ES-I3 (cell line): ENCODE data around the gene EVC2.

Experiments
- H3K36me3 ChIP-seq: 2 replicates; pipeline ENCODE4 v1.6.1; 2013; ENCODE audit warnings: mild to moderate bottlenecking, low read length, control low read depth, moderate library complexity; ENCODE audit not compliant: insufficient read depth
- H3K4me1 ChIP-seq: 2 replicates; pipeline ENCODE4 v1.6.1; 2013; ENCODE audit warnings: mild to moderate bottlenecking, control low read depth, low read length; ENCODE audit not compliant: insufficient read depth
- H3K9ac ChIP-seq: 2 replicates; pipeline ENCODE4 v1.6.1; 2013; ENCODE audit warnings: low read depth, mild to moderate bottlenecking, low read length, moderate library complexity
- H3K9me3 ChIP-seq: 2 replicates; pipeline ENCODE4 v1.6.1; 2013; ENCODE audit warnings: mild to moderate bottlenecking, low read length, moderate library complexity; ENCODE audit not compliant: control insufficient read depth, insufficient read depth

Gene EVC2

DNA sequence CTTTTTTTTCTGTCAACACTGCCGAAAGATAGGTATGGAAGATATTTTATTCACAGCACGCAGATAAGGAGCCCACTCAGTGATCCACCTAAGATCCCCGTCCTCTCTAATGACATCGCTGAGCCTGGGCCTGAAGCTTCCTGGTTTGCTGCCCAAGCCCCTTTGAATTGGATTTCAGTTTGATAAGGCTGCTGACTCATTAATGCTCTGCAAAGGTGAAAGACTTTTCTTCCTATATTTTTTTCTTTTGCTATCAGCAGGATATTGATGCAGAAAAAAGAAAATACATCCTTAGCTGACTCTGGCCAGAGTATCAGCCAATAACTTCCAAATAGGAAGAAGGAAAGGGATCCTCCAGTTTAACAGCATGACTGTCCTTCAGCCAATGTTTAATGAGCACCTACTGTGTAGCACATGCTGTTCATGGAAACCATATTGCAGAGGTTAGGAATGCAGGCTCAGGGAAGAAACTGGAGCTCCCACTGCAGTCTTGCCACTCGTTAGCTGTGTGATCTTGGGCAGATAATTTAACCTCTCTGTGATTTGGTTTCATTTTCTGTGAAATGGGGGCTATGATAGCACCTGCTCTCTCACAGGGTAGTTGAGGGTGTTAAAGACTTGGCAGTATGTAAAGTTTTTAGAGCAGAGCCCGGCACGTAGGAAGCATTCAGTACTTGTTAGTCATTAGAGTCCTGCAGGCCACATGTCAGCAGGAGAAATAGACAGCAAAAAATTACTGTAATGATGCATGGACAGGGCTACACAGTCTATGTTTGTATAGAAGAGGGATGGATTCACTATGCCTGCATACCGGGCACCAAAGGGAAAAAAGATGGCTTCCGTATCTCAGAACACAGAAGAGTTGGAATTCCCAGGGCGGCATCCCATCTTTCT lies 41.9 kb upstream of the EVC2 start:
- H3K4me1 ChIP-seq: peaks cover 31% of the 10 kb centered on the region
- no peaks in the 10 kb centered on the region for H3K36me3 ChIP-seq
- no peaks in the 10 kb centered on the region for H3K9me3 ChIP-seq

DNA sequence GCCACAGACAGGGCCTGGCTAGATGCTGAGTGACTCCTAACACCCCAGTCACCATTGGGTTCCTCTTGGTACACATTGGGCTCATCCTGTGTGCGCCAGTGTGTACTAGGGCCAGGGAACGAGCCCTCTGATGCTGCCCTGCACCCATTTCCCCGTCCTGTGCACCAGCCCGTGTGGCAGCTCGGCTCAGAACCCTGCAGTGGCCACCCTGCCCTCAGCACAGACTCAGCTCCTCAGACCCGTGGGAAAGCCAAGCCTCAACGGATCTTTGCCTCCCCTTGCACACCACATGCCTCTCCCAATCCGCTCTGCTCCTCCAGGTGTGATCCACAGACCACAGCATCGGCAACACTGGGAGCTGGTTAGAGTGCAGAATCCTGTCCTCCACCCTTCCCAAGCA lies 41.2 kb upstream of the EVC2 start:
- H3K36me3 ChIP-seq: no peaks in the 10 kb centered on the region
- peaks cover 31% of the 10 kb centered on the region for H3K4me1 ChIP-seq
- H3K9me3 ChIP-seq: no peaks in the 10 kb centered on the region
- H3K9ac ChIP-seq: no peak overlapping the region

More for the DNA sequence above, 41.9 kb upstream of the EVC2 start:
- no peak overlapping the region for H3K9ac ChIP-seq

DNA sequence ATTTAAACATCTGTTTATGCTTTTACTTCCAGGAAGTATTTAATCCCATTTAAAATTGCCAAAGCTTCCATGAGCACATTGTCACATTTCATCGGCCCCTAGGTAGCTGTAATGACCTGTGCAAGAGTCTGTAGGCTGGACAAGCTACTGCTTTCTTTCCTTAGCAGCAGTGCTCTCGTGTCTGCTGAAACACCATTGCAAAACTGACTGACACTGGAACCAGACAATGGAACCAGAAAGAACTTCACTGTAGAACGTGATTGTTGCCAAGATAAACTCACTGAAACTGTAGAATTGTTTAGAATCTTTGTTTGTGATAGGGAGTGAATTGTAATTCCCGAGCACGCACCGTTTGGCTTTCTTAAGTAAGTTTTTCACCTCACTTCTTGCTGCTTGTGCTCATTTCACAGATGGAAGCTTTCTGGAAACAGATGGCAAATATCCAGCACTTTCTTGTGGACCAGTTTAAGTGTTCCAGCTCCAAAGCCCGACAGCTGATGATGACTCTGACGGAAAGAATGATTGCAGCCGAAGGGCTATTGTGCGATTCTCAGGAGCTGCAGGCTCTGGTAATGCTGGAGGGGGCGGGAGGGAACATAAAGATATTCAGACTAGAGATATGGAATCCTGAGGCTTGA lies 39.5 kb upstream of the EVC2 start:
- Histone ChIP-seq H3K4me1 (peaks cover 20% of the 10 kb centered on the region), H3K9me3 (no peaks in the 10 kb centered on the region; the same call in 1 of the 2 replicates), H3K9ac (no peak overlapping the region), H3K36me3 (no peaks in the 10 kb centered on the region)

DNA sequence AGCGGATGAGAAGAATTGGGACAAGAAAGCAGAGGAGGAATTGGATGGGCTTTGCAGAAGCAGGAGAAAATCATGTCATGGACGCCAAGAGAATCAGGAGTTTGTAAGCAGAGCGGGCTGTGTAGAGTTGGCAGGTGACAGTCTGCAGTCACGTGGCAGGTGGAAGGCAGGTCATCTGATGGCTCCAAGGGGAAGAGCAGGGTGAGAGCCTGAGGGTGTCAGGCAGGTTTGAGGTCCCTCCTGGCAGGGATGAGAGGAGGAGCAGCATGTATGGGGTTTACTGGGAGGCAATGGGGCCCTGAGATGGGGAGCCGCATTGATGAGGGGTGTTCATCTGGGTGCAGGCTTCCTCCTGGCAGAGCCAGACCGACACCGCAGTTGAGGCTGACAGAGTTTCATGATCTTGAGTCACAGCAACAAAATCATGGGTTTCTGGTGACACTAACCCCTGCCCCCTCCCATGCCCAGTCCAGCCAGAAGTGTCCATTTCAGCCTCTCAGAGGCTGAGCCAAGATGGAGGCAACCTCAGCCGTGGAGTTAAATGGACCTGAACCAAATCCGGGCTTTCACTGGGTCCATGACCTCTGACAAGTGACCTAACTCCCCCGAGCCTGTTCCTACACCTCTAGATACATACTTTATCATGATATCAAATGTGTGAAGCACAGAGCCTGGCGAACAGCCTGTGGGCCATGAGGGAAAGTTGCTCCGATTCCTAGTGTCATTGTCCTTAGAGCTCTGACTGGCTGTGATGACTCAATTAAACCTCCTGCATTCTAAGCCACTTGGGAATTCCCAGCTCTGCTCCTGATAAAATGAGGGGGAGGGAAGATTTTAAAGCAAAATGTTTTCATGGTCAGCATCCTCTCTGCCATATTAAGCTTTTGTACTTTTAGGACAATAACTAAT lies 38.7 kb upstream of the EVC2 start:
- no peaks in the 10 kb centered on the region; the same call in 1 of the 2 replicates for H3K36me3 ChIP-seq
- peaks cover 14% of the 10 kb centered on the region for H3K4me1 ChIP-seq
- H3K9me3 ChIP-seq: no peaks in the 10 kb centered on the region; the same call in 1 of the 2 replicates
- H3K9ac ChIP-seq: no peak overlapping the region

DNA sequence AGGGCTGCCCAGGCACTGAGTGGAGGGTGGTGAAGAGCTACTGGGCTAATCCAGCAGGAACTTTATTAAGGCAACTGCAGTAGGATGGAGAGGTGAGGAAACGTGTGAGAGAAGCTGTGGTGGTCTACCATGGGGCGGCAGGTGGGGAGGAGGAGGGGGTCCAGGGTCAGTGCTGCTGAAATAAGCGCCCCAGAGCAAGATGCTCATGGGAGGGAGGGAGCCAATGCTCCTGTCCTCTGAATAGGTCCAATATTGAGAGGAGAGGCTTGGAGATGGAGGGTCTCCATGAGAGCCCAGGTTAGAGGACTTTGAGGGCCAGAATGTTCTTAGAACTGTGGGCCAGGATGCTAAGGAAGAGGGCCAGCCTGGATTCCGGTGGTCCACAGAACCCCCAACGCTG lies 37.9 kb upstream of the EVC2 start:
- Histone ChIP-seq H3K4me1 (peaks cover 7% of the 10 kb centered on the region), H3K9me3 (no peaks in the 10 kb centered on the region; the same call in 1 of the 2 replicates), H3K9ac (no peak overlapping the region), H3K36me3 (no peaks in the 10 kb centered on the region; the same call in 1 of the 2 replicates)

DNA sequence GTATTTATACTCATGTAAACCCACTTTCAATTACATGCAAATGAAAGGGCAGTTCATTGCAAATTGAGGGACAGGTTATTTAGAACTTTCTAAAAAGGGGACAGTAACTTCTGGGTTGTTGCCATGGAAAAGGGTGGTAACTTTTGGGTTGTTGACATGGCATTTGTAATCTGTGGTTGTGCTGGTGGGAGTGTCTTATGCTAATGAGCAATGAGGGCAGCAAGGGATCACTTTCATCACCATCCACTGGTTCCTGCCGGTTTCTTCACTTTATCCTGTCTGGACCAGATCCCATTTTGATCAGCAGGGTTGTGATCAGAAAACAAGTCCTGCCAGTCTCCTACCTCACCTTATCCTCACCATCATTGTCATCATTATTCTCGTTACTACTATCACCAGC lies 34.6 kb upstream of the EVC2 start:
- Histone ChIP-seq H3K36me3 (no peaks in the 10 kb centered on the region; the same call in 1 of the 2 replicates), H3K4me1 (peaks cover 3% of the 10 kb centered on the region; the same call in 1 of the 2 replicates), H3K9ac (no peak overlapping the region), H3K9me3 (no peaks in the 10 kb centered on the region; the same call in 1 of the 2 replicates)

DNA sequence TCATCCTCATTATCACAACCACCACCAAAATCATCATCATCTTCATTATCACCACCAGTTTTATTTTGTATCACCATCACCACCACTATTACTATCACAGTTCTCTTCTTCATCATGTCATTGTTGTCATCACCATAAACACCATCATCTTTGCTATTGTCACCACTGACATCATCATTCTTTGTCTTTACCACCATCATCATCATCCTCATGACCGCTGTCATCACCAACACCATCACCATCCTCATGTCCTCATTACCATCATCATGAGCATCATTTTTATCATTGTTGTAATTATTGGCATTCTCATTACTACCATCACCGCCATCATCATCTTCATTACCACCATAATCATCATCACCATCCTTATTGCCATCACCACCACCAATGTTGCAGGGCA lies 34.0 kb upstream of the EVC2 start:
- H3K36me3 ChIP-seq: no peaks in the 10 kb centered on the region; the same call in 1 of the 2 replicates

DNA sequence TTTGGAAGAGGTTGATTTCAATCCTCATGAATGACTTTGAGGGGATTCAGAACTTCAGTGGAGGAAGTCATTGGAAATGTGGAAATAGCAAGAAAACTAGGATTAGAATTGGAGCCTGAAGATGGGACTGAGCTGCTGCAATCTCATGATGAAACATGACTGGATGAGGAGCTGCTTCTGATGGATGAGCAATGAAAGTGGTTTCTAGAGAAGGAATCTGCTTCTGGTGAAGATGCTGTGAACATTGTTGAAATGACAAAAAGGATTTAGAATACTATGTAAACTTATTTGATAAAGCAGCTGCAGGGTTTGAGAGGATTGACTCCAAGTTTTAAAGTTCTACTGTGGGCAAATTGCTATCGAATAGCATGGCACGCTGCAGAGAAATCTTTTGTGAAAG lies 29.7 kb upstream of the EVC2 start:
- no peaks in the 10 kb centered on the region; the same call in 1 of the 2 replicates for H3K36me3 ChIP-seq
- no peaks in the 10 kb centered on the region; the same call in 1 of the 2 replicates for H3K9me3 ChIP-seq
- no peak overlapping the region for H3K9ac ChIP-seq
- H3K4me1 ChIP-seq: no peaks in the 10 kb centered on the region

More for the DNA sequence above, 34.0 kb upstream of the EVC2 start:
- Histone ChIP-seq H3K9ac (no peak overlapping the region), H3K9me3 (no peaks in the 10 kb centered on the region; the same call in 1 of the 2 replicates), H3K4me1 (peaks cover 3% of the 10 kb centered on the region; the same call in 1 of the 2 replicates)

DNA sequence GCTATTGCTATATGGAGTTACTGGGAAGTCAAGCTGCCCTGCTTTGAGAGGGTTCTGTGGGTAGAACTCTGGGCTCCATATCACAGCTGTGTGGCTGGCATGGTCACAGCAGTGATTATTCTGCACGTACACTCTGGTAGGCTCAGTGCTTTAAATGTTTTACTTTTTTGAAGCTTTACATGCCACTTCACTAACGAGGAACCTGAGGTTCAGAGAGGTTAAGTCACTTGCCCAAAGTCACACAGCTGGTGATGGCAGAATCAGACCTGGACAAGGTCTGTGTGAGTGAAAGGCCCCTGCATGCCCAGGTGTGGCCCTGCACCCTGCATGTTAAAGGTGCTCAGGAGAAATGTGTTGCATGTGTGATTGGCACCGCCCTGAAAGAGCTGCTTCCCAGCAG lies 27.1 kb upstream of the EVC2 start:
- no peaks in the 10 kb centered on the region for H3K4me1 ChIP-seq
- H3K9me3 ChIP-seq: no peaks in the 10 kb centered on the region
- no peaks in the 10 kb centered on the region for H3K36me3 ChIP-seq
- no peak overlapping the region for H3K9ac ChIP-seq

DNA sequence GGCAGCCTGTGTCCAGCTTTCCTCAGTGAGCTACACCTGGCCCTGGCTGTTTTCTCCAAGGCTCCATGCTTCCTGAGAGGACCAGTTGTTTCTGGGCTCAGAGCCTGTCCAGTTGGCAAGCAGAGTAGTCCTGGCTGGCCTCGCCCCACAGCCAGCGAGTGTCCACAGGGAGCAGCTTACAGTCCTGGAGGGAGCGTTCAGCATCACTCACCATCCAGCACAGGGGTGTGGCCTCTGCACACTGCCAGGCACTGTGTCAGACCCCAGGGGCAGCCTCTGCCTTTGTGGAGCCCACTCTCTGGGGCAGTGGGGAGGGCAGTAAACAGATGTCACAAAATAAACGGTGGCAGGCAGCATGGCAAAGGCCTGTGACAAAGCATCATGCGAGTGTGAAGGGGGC lies 26.5 kb upstream of the EVC2 start:
- Histone ChIP-seq H3K9me3 (no peaks in the 10 kb centered on the region), H3K9ac (no peak overlapping the region), H3K36me3 (no peaks in the 10 kb centered on the region), H3K4me1 (no peaks in the 10 kb centered on the region)

DNA sequence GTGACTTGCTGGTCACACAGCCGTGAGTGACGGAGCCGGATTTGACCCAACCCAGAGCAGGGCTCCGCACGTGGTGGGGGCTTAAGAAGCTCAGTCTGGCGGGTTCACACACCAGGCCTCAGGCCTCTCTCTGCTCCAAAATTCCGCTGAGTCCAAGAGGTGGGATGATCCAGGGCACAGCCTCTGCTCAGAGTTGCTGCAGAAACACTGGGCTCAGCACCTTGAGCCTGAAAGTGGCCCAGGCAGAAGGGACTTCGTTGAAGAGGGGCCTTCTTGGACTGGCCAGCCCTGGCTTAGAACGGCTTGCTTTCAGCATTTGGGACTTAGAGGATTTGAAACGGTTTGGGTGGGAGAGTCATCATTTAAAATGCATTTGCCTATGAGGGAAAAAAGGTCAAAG lies 23.8 kb upstream of the EVC2 start:
- H3K36me3 ChIP-seq: no peaks in the 10 kb centered on the region
- H3K4me1 ChIP-seq: no peaks in the 10 kb centered on the region
- H3K9me3 ChIP-seq: no peaks in the 10 kb centered on the region
- H3K9ac ChIP-seq: no peak overlapping the region

DNA sequence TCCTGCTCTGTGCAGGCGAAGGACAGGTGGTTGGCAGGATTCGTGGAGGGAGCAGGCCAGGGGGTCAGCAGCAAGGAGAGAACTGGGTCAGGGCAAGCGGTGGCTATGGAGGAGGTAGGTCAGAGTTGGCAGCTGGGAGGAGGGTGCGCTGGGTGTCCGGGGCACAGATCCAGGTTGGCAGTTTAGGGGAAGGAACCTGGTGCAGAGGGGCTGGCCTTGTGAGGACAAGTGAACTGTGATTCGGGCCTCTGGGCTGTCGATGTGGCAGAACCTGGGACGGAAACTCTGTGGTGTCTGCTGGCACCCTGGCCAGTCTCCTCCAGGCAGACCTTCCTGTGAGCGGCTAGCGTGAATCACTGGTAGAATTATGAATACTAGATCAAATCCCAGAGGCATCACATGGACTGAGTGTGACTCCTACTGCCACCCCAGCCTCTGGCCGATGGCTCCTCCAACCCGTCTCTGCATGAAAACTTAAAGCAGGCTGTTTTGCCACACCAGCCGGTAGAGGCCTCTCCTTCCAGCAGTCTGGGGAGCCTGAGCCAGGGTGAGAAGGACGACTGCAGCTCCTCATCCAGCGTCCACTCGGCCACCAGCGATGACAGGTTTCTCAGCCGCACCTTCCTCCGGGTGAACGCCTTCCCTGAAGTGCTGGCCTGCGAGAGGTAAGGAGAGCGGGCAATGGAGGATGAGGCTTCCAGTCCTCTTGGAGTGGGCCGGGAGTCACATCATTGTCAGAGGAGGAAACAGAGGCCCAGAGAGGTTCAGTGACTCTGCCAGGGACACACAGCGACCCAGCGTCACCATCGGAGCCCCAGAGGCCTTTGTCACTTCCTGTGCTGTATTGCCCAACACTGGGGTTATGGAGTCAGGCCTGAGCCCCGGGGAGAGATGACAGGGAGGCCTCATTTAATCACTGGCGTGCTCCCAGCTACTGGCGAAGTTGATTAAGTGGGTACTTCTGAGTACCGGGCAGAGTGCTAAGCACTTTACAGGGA lies 22.9 kb upstream of the EVC2 start:
- H3K36me3 ChIP-seq: no peaks in the 10 kb centered on the region
- H3K9ac ChIP-seq: no peak overlapping the region
- H3K4me1 ChIP-seq: no peaks in the 10 kb centered on the region
- H3K9me3 ChIP-seq: no peaks in the 10 kb centered on the region

DNA sequence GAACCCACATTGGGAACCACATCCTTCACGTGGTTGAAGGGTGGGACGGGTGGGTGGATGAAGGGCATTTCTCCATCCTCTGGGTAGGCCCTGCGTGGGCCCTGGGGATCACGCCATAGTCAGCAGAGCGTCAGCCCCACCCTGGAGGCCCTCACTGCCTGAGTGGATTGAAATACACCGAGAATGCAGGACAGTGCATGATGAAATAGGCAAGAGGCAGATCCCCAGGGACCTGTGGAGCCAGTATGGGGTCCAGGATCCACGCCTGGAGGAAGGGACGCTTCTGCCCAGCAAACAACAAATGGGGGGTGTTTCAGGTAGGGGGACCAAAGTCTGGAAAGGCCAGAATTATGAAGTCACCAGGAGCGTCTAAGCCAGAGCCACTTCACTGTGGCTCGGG lies 22.1 kb upstream of the EVC2 start:
- Histone ChIP-seq H3K36me3 (no peaks in the 10 kb centered on the region), H3K9ac (no peak overlapping the region), H3K9me3 (no peaks in the 10 kb centered on the region), H3K4me1 (no peaks in the 10 kb centered on the region)
